GM18526 (cell line): ENCODE results near the gene BACH2.

Source experiments
- POLR2A ChIP-seq: IDR thresholded peaks from 3 replicates; pipeline ENCODE4 v1.6.1; 2011; ENCODE audit not compliant: insufficient read length; ENCODE audit errors: extremely low read depth

BACH2 gene

GRCh38 chr6:90000864-90001731, 295.5 kb downstream of the BACH2 start:
- no peak for TF ChIP-seq POLR2A

GRCh38 chr6:89999945-90000825, 296.5 kb downstream of the BACH2 start:
- TF ChIP-seq POLR2A: no peak

GRCh38 chr6:89999154-89999553, 297.5 kb downstream of the BACH2 start:
- no peak for TF ChIP-seq POLR2A

- TF ChIP-seq POLR2A: no peak
These were observed 298.9 kb downstream of the BACH2 start for GRCh38 chr6:89997456-89998445.

DNA sequence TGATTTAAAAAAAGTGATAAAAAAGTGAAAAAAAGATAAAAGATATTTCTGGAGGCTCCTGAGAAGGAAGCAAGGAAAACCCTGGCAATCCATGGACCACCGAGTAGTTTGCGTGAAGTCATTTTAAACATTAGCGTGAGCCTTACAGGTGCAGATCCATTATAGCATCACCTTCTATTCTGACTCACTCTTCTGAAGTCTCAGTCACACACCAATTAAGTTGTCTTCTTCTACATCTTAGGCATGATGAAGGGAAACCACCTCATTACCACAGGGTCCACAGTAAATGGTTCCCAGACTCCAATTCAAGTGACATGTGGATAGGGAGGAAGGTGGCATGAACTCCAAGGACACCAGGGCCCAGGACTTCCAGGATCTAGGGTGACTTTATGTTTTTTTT, 303.2 kb downstream of the BACH2 start:
- TF ChIP-seq POLR2A: no peak

GRCh38 chr6:89992818-89993217, 303.8 kb downstream of the BACH2 start:
- no peak for TF ChIP-seq POLR2A

GRCh38 chr6:89989742-89990141, 306.9 kb downstream of the BACH2 start:
- TF ChIP-seq POLR2A: no peak

DNA sequence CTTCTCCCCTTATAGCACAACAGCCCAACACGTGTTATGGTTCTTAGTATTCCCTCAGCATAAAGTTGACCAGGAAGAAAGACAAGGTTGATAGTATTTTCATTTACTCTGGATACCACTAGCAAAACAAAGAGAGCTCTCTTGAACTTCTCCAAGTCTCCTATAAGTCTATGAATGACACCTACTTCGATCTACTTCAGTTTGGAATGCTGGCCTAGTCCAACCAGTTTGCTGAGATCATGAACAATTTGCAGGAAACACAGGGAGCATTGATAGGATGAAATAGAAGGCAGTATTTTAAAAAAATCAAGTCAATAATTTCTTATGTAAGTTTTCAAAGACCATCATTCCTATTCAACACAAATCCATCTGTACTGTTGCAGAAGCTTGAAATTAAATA, 308.8 kb downstream of the BACH2 start:
- TF ChIP-seq POLR2A: no peak

DNA sequence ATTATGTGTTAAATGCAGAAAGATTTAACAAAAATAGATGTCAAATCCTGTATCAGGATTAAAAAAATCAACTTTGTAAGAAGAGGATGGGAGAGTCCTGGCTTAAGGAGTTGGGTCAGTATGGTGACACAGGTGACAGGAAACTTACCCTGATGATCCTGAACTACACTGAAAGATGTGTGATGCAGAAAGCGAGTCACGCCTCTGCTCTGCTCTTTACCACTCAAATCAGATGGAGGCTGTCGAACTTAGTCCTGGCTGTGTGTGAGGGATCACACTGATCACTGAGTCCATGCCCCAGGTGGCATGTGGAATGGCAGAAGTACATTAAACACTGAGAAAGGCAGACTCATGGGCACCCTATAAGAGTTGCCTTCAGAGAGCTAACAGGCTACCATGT, 309.5 kb downstream of the BACH2 start:
- TF ChIP-seq POLR2A: no peak

DNA sequence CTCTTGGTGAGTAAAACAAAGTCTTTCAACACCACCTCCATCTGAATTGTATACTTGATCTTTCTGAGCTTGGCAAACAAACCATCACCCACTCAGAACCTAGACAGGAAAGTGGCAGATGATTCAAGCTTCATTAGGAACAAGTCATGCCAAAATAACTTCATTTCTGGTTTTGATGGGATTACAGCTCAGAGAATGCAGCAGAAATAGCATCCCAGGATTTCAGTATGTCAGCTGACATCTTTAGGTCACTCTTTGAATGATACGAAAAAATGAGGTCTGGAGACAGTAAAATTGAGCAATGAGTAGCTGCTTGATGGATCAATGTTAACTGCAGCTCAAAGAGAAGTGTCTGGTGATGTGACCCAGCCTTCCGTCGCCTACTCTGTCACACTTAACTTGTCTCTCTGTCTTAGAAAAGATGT, 310.0 kb downstream of the BACH2 start:
- no peak for TF ChIP-seq POLR2A

GRCh38 chr6:89985751-89986493, 310.7 kb downstream of the BACH2 start:
- no peak for TF ChIP-seq POLR2A

DNA sequence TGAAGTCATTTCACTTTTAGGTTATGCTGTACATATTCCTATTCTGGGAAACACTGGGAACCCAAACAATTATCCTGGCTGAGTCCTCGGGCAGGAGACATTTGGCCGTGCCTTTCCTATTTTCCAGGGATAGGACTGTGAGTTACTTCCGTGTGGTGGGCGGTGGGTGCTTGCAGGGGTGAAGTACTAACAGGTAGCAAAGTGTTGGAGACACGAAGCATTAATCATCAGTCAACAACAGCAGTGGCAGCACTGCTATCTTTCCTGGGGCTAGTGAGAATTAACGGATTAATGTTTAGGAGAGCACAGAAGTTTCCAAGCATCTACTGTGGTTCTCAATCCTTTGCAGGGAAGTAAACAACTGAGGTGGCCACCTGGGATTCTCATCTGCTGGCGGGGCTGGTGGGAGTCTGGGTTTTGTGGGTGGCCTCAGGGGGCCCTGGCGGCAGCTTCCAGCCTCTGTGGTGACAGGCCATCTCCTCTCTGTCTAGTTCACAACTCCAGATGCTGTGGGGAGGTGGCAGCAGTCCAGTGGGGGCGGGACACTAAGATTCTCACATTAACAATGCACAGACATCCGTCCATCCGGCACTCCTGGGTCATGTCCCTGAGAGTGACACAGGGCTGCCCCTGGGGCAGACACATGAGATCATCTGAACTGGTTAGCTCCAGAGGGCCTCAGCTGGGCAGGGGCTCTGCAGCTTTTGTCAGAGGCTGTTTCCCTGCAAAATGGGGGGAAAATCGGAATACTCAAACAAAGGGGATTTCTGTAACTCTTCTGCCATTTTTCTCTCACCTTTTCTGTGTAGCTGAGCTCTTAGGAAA, 311.5 kb downstream of the BACH2 start:
- TF ChIP-seq POLR2A: no peak

DNA sequence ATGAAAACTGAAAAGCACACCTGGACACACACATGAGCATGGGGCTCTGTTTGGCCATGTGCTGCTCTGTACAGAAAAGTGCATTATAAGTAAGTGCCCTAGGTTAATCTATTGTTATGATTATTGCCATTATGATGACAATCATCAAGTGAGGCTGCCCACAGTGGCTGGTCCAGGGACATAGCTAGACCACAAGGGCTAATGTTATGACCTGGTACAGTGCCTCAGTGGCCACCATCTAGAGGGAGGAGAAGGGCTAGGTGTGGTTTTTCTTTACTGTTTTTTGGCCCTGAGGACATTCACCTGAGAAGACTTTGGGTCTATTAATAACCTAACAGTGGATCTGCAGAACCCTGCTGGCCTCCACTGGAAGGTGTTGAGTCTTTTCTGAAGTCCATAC, 316.3 kb downstream of the BACH2 start:
- TF ChIP-seq POLR2A: no peak

GRCh38 chr6:89979481-89980119, 317.0 kb downstream of the BACH2 start:
- TF ChIP-seq POLR2A: no peak
